Memory B cell (primary cell): ENCODE results near the gene KL.

Experiments used
- ATAC-seq: fragments of 150-1000 bp; cut with Tn5 transposase; 2 replicates; pipeline ENCODE4 v1.10.0; 2021; ENCODE audit warnings: low read depth, mild to moderate bottlenecking, moderate library complexity
- DNase-seq, 2 donors: peaks; one replicate each; pipeline ENCODE4 v3.0.0; 2022; ENCODE audit warnings: low spot score in 2 of 2
- H3K27ac Mint-ChIP-seq: one replicate; pipeline ENCODE4 v1.8.0; 2022; ENCODE audit warnings: mild to moderate bottlenecking, moderate library complexity, mixed read lengths
- H3K27me3 Mint-ChIP-seq: one replicate; pipeline ENCODE4 v1.8.0; 2022; ENCODE audit warnings: mixed read lengths
- H3K36me3 Mint-ChIP-seq: one replicate; pipeline ENCODE4 v1.8.0; 2022; ENCODE audit warnings: mild to moderate bottlenecking, mixed read lengths
- H3K4me1 Mint-ChIP-seq: one replicate; pipeline ENCODE4 v1.8.0; 2022; ENCODE audit warnings: mixed read lengths
- H3K4me3 Mint-ChIP-seq: one replicate; pipeline ENCODE4 v1.8.0; 2022; ENCODE audit warnings: mild to moderate bottlenecking, moderate library complexity, mixed read lengths
- H3K9me3 Mint-ChIP-seq: one replicate; pipeline ENCODE4 v1.8.0; 2022; ENCODE audit warnings: mixed read lengths

Gene KL

DNA sequence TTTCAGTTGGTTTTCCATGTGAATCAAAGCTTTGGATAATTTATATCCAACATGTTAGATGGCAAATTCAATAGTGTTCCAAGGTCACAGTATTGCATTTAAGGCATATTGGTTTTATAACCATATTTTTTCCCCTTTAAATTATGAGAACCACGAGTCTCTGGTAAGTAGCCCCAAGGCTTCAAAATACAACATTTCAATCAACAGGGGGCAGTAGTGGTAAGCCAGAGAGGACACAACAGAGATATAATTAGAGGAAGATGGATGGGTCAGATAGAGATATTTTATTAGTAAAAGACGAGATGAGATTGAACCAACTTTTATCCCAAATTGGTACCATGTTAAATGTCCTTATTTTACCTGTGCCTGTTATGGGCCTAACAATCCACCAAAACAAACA, 53.1 kb downstream of the KL start:
- Mint-ChIP-seq H3K27ac (no peak overlapping the region), H3K4me1 (no peaks in the 10 kb centered on the region), H3K9me3 (no peaks in the 10 kb centered on the region), H3K4me3 (no peak overlapping the region), H3K36me3 (no peaks in the 10 kb centered on the region), H3K27me3 (no peaks in the 10 kb centered on the region)
- DNase-seq: no peak
- no peak for ATAC-seq

DNA sequence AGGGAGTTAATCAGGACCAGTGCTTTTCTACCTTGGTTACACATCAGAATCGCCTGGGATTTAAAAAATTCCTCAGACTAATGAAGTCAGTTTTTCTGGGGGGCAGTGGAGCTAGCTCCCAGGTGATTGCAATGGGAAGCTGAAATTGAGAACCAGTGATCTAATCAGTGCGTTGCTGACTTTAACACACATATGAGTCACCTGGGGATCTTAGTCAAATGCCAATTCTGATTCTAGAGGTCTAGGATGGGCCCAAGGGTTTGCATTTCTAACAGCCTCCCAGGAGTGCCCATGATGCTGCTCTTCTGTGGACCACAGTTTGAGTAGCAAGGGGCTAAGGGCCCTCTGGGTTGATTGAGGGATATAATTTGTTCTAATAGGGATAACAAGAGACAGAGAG, 54.5 kb downstream of the KL start:
- no peaks in the 10 kb centered on the region for H3K27me3 Mint-ChIP-seq

DNA sequence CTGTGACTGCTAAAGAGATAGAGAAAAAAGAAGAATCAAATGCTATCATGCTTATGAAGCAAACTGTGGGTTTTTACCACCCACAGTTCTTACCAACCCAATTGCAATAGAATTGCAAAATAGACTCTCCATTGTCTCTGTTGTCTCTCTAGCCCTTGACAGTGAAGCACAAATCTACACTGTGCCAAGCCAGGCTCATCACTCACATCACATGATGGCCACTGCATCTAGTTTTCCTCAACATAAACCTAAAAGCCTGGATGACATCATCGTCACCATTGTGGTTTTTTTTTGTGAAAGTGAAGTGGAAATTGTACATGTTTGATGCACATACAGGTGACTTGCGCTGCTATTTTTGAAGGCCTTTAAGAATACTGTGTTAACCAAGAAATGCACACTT, 56.1 kb downstream of the KL start:
- no peaks in the 10 kb centered on the region for H3K36me3 Mint-ChIP-seq

More for the DNA sequence above, 54.5 kb downstream of the KL start:
- Mint-ChIP-seq H3K27ac (no peak overlapping the region), H3K4me3 (no peak overlapping the region), H3K4me1 (no peaks in the 10 kb centered on the region), H3K36me3 (no peaks in the 10 kb centered on the region), H3K9me3 (no peaks in the 10 kb centered on the region)
- DNase-seq (no peak), ATAC-seq (no peak)

DNA sequence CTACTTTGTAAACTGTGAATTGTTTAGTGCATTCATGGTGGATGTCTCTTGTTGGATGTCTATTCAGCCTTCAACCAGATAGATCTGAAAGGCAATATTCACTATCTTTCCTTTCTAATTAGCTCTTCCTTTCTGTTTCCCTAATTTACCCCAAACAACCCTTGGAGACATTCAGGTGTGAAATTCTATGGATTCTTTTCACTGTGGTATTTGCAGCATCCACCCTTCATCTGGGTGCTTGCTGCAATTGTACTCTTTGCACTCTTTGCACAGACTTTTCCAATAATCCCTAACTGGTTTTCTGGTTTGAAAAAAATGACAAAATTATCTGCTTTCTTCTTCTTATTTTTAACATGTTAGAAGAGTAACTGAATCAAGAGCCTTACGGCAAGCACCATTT, 56.5 kb downstream of the KL start:
- no peaks in the 10 kb centered on the region for H3K9me3 Mint-ChIP-seq

More for the DNA sequence above, 56.1 kb downstream of the KL start:
- no peak for DNase-seq
- no peaks in the 10 kb centered on the region for H3K27me3 Mint-ChIP-seq
- no peak overlapping the region for H3K4me3 Mint-ChIP-seq
- H3K27ac Mint-ChIP-seq: no peak overlapping the region
- no peaks in the 10 kb centered on the region for H3K9me3 Mint-ChIP-seq
- H3K4me1 Mint-ChIP-seq: no peaks in the 10 kb centered on the region
- no peak for ATAC-seq

DNA sequence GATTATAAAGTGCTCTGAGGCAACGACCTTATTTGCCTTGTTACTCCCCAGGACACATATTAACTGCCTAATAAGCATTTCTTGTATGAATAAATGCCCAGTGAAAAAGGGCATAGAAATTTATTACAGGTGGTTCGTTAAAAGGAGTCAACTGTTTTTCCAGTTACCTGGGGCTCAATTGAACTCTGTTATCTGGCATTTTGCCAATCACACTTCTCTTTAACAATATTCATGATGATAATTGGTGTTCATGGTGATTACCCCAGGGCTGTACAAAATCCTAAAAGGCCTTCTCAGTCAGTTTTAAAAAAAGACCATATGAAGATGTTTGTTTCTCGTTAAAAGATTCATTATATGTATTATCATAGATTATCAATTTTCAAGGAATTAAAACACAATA, 57.1 kb downstream of the KL start:
- Mint-ChIP-seq H3K9me3 (no peaks in the 10 kb centered on the region), H3K27ac (no peak overlapping the region), H3K36me3 (no peaks in the 10 kb centered on the region), H3K4me3 (no peak overlapping the region), H3K27me3 (no peaks in the 10 kb centered on the region), H3K4me1 (no peaks in the 10 kb centered on the region)
- DNase-seq (no peak), ATAC-seq (no peak)

More for the DNA sequence above, 56.5 kb downstream of the KL start:
- H3K4me3 Mint-ChIP-seq: no peak overlapping the region
- no peaks in the 10 kb centered on the region for H3K4me1 Mint-ChIP-seq
- no peak for ATAC-seq
- no peaks in the 10 kb centered on the region for H3K27me3 Mint-ChIP-seq
- no peak overlapping the region for H3K27ac Mint-ChIP-seq
- no peaks in the 10 kb centered on the region for H3K36me3 Mint-ChIP-seq
- no peak for DNase-seq

DNA sequence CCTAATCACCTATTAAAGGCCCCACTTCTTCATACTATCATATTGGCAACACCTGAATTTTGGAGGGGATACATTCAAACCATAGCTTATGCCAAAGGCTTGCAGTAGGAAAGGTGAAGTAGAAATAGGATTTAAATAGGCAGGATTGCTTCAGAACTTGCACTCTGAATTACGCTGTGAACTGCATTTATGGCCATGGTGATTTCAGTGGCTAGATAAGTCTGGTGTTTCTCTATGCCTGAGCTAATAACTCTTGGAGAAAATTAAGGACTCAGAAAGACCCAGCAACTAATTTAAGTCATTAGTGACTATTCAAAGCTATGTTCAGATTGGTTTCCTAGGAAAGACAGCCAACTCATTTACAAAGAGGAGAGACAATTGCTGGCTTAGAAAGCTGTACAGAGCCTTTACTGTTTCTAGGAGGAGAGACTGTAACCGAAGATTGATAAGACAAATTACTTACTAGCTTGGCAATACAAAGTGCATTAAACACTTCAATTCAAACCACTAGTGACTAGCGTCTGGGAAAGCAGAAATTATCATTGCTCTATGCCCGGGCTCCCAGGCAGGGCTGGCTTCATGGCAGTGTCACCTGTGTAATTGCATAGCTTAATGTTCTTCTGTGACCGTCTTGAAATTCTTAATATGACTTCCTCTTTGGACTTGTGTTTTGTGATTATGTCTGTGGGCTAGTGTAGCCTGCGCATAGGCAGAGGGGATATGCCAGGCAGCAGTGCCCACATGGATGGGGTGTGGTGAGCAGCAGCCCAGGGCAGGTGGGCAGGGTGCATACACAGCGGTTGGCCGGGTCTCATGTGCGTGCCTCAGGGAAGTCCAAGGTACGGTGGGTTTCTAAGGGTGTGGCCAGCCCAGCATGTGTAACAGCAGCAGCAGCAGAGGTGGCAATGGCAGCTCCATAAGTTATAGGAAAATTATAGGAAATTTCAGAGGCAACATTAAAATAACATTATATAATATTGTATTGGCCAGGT, 60.1 kb downstream of the KL start:
- ATAC-seq (no peak), DNase-seq (no peak)
- no peaks in the 10 kb centered on the region for H3K36me3 Mint-ChIP-seq
- peaks cover 6% of the 10 kb centered on the region for H3K27me3 Mint-ChIP-seq
- H3K27ac Mint-ChIP-seq: no peak overlapping the region
- H3K4me3 Mint-ChIP-seq: no peak overlapping the region
- H3K4me1 Mint-ChIP-seq: no peaks in the 10 kb centered on the region
- H3K9me3 Mint-ChIP-seq: no peaks in the 10 kb centered on the region

DNA sequence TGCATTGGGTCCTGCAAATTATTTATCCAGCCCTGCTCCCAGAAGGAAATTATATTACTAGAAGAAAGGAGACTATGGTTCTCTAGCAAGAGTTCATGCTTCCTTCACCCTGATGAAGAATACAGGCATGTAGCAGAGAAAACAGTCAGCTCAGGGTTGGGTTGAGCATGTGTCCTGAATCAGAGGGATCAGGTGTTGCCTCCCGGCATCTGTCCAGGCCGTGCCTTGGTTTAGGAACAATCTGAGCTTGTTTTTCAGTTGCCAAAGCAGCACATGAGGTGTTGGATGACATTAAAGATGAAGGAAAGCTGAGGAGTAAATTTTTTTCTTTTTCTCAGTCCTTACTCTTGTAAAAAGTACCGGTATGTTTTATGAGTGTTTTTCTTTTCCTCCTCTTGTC, 62.0 kb downstream of the KL start:
- Mint-ChIP-seq H3K4me1 (no peaks in the 10 kb centered on the region), H3K9me3 (no peaks in the 10 kb centered on the region), H3K36me3 (no peaks in the 10 kb centered on the region), H3K4me3 (no peak overlapping the region), H3K27me3 (peaks cover 6% of the 10 kb centered on the region), H3K27ac (no peak overlapping the region)
- no peak for ATAC-seq
- DNase-seq: no peak

DNA sequence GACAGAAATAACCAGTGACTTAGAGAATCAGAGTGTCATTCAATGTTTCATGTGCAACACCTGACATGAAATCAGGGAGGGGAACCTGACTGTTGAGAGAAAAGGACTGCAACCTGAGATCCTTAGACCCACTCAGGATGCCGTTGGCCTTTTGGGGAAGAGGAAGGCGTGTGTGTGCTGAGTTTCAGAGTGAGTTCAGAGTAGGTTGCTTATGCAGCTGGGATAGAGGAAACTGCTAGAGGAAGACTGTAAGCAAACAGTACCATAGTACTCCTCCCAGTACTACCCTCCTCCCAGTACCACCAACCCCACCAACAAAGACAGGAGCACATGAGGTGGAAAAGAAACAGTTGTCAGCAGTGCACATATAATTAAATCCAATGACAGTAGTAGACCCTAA, 63.7 kb downstream of the KL start:
- ATAC-seq: no peak
- Mint-ChIP-seq H3K36me3 (no peaks in the 10 kb centered on the region), H3K4me3 (no peak overlapping the region), H3K27ac (no peak overlapping the region), H3K4me1 (no peaks in the 10 kb centered on the region), H3K27me3 (peaks cover 8% of the 10 kb centered on the region), H3K9me3 (peaks cover 1% of the 10 kb centered on the region)
- no peak for DNase-seq

DNA sequence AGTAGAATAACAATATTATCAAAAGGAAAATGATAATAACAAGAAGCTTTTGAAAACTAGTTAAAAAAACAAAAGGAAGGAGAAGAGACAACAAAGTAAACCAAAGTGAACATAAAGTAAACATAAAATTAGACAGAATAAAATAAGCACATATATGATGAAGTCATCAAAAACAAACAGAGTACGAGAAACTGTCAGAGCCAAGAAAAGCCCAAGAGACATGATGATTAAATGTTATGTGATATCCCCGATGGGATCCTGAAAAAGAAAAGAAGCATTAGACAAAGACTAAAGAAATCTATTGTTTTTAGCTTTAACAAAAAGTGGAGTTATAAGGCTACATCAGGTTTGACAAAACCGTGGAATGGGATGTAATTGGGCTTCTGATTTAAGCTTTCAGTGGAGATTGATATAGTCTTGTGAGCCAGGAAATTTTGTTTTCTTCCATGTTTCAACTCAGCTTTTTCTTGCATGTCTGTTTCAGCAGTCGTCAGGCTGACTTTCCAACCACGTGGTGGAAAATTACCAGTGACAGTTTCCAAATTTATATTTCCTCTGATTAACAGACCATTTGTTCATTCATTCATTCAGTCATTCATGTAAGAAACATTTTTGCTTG, 64.9 kb downstream of the KL start:
- no peak overlapping the region for H3K4me3 Mint-ChIP-seq
- H3K27me3 Mint-ChIP-seq: peaks cover 8% of the 10 kb centered on the region
- no peaks in the 10 kb centered on the region for H3K36me3 Mint-ChIP-seq
- DNase-seq (no peak), ATAC-seq (no peak)
- peaks cover 2% of the 10 kb centered on the region for H3K9me3 Mint-ChIP-seq
- H3K4me1 Mint-ChIP-seq: no peaks in the 10 kb centered on the region
- H3K27ac Mint-ChIP-seq: no peak overlapping the region

DNA sequence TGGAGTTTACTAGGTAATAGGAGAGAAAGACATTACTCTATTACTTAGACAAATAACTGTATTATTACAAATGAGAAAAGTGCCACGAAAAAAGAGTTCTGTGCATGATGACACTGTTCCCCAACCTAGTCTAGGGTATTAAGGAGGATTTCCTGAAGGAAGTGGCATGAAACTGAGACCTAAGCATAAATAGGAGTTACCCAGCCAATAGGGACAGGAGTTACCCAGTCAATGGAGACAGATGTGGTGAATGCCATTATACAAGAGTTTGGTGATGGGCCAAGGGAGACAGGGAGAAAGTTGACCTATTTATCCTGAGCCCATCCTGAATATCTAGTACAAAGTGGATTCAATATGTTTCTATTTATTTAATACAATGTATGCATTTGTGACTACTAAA, 65.4 kb downstream of the KL start:
- no peak overlapping the region for H3K27ac Mint-ChIP-seq
- DNase-seq (no peak), ATAC-seq (no peak)
- no peak overlapping the region for H3K4me3 Mint-ChIP-seq
- H3K27me3 Mint-ChIP-seq: peaks cover 8% of the 10 kb centered on the region
- H3K4me1 Mint-ChIP-seq: no peaks in the 10 kb centered on the region
- no peaks in the 10 kb centered on the region for H3K36me3 Mint-ChIP-seq
- H3K9me3 Mint-ChIP-seq: peaks cover 2% of the 10 kb centered on the region

DNA sequence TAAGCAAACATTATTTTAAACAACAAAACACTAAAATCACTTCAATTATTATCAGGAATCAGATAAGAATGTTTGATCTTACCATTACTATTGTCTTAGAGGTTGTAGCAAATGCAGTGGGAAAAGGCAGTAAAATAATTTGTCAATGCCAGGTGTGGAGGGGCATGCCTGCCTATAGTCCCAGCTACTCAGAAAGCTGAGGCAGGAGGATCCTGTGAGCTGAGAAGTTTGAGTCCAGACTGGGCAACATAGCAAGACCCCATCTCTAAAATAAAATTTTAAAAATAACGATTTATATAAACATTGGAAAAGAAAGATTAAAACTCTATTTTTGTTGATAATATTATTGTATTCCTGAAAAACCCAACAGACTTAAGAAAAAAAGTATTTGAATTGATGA, 66.8 kb downstream of the KL start:
- Mint-ChIP-seq H3K27ac (no peak overlapping the region), H3K9me3 (peaks cover 2% of the 10 kb centered on the region), H3K36me3 (no peaks in the 10 kb centered on the region), H3K4me1 (no peaks in the 10 kb centered on the region), H3K27me3 (peaks cover 10% of the 10 kb centered on the region), H3K4me3 (no peak overlapping the region)
- ATAC-seq: no peak
- DNase-seq: no peak

DNA sequence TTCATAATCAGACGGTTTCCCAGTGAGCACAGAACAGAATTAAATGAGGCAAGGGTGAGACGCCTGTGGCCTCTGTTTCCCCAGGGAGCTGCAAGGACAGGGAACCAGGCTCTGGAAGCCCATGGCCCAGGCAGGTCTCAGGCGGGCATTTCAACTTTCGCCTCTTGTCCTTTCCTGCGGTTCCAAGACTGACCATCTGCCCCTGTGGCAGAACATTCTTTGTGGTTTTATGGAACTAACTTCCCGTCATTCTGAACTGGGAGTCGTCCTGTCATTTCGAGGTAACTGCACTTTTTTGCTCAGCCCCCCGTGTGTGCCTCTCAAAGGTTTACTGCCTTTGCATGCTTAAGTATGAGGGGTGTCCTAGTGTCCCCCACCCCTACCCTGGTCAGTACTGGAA, 70.9 kb downstream of the KL start:
- H3K4me1 Mint-ChIP-seq: no peaks in the 10 kb centered on the region
- no peaks in the 10 kb centered on the region for H3K36me3 Mint-ChIP-seq
- DNase-seq: no peak
- no peak for ATAC-seq
- H3K27ac Mint-ChIP-seq: no peak overlapping the region
- peaks cover 3% of the 10 kb centered on the region for H3K27me3 Mint-ChIP-seq
- peaks cover 2% of the 10 kb centered on the region for H3K9me3 Mint-ChIP-seq
- H3K4me3 Mint-ChIP-seq: no peak overlapping the region

DNA sequence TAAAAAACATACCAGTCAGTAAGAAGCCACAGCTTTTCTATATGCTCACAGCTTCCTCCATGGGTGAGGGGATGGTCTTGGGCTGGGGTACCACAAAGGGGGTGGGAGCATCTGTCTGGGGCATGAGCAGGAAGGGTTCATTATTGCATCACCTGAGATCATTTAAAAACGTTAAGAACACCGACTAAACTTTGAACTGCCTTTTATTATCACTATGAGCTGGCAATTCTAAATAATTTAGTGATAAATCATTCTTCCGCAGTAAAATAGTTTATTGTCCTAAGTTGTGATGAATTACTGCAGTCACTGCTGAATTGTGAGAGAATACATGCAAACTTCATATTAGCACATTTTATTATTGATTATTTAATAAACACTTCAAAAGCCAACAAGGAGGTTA, 71.6 kb downstream of the KL start:
- H3K27ac Mint-ChIP-seq: no peak overlapping the region
- DNase-seq (no peak), ATAC-seq (no peak)
- no peak overlapping the region for H3K4me3 Mint-ChIP-seq
- H3K36me3 Mint-ChIP-seq: no peaks in the 10 kb centered on the region
- peaks cover 2% of the 10 kb centered on the region for H3K9me3 Mint-ChIP-seq
- peaks cover 4% of the 10 kb centered on the region for H3K27me3 Mint-ChIP-seq
- H3K4me1 Mint-ChIP-seq: no peaks in the 10 kb centered on the region

DNA sequence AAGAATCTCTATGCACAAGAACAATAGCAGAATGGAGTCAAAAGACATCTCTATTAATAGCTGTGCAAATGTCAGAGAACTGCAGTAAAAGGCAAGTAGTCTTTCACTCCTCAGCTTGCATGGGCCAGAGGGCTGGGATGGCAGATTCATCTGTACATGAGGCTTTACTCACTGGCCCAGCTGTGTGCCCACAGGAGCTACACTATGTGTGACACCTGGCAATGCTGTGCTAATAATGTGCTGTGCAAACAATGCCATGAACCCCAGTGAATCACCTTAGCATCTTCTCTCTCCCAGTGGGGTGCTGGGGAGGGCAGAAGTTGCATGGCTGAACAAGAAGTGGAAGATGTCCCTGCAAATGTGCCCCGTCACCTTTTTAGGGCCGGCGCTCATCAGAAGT, 73.1 kb downstream of the KL start:
- Mint-ChIP-seq H3K36me3 (no peaks in the 10 kb centered on the region), H3K4me1 (no peaks in the 10 kb centered on the region), H3K27me3 (peaks cover 7% of the 10 kb centered on the region), H3K27ac (no peak overlapping the region), H3K4me3 (no peak overlapping the region), H3K9me3 (peaks cover 2% of the 10 kb centered on the region)
- ATAC-seq (no peak), DNase-seq (no peak)
